Measurements from ENCODE around the gene CENPM. TPM values are rescaled to one million over a fixed set of nuclear protein-coding genes. Genes with fewer than 3 reads are reported as not detected.
A peak's percentile ranks its signal among the peaks of the same experiment; 100 is the strongest.

CENPM gene
- total RNA-seq, 1 experiment from 2014 or later, result 91.5 TPM

DNA sequence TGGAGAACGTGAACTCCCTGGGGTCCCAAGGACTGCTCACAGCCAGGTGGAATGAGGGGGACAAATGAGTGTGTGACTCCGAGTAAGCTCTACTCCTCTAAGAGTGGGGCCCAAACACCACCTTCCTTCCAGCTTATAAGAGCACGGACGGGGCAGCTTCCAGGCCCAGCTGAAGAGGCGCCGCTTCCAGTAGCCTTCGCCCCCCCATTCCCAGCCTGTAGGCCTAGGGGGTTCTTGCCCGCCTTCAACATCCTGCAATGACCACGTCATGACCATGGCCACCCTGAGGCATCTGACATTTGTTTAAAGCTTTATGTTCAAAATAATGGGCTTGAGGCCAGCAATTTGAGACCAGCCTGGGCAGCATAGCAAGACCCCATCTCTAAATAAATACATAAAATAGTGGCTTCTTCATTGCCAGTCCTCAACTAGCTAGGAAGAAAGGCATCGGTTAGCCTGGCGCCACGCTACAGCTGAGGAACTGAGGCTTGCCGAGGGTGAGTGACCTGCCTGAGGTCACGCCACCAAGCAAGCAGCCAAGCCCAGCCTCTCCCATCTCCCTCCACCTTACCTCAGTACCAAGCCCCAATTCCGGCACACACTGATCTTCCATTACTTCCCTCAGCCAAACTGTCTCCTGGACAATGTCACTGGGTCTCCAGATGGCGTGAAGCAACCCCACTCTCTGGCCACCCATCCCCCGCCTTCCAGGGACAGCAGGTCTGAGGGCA, 12.5 kb downstream of the CENPM start:
- peak; percentile 94 for DNase-seq (ENCODE audit: low spot score)
- in situ Hi-C loops (cut with HindIII; ENCODE audit: low sequenced_read_pairs), result no loop called here

DNA sequence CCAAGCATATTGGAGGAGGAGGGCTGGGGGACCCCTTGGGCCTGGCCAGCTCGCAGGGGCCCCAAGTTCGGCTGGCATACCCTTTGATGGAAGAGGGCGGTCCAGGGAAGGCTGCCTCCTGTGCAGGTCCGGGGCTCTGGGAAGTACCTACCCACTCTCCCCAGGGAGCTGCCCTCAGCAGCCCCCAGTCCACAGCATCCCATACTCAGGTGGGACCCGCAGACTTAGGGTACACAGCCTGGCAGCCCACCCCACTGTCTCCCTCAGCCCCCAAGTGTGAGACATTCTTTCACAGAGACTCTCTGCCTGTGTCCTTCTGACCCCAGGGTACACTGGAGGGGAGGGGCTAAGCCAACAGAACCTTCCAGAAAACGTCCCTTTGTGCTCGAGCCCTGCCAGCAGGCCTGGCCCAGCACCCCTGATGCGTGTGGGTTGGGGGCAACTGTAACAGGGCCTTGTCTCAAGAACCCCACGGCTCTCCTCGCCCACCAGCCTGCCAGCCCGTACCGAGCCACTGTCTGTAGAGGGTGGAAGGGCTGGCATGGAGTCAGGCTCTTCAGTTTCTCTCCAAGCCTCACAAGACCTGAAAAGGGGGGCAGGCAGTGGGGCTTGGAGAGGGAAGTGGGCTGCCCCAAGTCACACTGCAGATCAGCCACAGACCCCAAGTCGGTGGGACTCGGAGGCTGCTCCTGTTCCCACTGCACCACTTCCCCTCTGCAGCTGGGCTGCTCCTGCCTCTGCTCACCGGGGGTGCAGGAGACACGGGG, 13.4 kb downstream of the CENPM start:
- in situ Hi-C loops (cut with HindIII; ENCODE audit: low sequenced_read_pairs), result no loop called here
- no peak for DNase-seq (ENCODE audit: low spot score)

DNA sequence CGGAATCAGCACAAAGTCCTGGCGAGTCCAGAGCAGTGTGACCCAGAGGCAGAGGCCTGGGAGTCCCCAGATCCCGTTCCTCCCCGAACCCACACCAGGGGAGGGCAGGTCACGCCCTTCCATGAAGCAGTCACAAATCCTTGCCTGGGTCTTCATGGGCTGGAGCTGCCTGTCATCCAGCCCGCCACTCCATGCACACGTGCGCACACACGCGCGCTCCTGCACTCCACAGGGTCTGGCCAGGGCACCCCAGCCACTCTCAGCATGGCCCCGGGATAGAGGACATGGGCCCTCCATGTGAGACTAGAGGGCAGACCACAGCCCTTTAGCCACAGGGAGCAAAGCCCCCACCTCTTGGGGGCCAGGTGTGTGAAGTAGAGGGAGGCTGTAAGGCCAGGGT, 14.6 kb downstream of the CENPM start:
- no peak for DNase-seq (ENCODE audit: low spot score)
- in situ Hi-C loops (cut with HindIII; ENCODE audit: low sequenced_read_pairs), result no loop called here

DNA sequence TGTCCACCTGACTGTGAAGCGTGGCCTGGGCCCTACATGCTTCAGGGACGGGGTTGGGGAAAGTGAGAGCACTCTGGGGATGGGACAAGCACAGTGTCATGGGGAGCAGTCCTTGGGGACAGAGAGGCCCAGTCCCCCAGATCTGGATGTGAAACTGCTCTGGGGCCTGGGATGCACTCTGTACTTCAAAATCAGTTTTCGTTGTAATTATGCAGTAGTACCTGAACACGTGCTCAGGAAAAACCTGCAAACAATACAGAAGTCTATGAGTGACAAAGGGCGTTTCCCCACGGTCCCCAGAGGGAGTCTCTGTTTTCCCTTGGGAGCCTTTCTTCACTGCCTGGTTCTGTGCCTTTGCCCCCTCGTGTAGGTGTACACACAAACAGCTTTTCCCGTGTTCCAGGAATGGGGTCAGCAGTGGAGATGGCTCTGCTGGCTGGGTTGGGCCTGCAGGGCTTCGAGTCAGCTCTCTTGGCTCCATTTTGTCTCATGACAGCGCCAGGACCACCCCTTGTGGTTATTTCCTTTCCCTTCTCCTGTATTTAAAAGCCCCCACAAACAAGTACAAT, 15.2 kb downstream of the CENPM start:
- DNase-seq (ENCODE audit: low spot score), result no peak
- in situ Hi-C loops (cut with HindIII; ENCODE audit: low sequenced_read_pairs), result no loop called here

DNA sequence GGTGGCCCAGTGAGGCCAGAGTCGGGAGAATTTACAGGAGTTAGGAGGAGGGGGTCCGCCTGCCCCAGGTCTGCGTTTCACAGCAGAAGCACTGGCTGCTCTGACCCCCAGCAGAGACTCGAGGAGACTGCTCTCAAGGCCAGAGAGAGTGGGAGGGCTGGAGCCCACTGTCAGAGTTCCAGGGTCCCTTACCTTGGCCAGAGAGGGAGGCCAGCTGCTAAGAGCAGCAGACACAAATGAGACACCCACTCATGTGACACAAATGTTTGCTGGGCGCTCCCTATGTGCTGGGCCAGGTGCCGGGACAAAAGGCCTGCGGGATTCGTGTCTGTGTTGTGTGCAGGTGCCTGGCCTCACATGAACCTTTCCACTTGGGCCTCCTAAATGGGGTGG, 17.5 kb downstream of the CENPM start:
- DNase-seq (ENCODE audit: low spot score), result no peak
- in situ Hi-C loops (cut with HindIII; ENCODE audit: low sequenced_read_pairs), result no loop called here

DNA sequence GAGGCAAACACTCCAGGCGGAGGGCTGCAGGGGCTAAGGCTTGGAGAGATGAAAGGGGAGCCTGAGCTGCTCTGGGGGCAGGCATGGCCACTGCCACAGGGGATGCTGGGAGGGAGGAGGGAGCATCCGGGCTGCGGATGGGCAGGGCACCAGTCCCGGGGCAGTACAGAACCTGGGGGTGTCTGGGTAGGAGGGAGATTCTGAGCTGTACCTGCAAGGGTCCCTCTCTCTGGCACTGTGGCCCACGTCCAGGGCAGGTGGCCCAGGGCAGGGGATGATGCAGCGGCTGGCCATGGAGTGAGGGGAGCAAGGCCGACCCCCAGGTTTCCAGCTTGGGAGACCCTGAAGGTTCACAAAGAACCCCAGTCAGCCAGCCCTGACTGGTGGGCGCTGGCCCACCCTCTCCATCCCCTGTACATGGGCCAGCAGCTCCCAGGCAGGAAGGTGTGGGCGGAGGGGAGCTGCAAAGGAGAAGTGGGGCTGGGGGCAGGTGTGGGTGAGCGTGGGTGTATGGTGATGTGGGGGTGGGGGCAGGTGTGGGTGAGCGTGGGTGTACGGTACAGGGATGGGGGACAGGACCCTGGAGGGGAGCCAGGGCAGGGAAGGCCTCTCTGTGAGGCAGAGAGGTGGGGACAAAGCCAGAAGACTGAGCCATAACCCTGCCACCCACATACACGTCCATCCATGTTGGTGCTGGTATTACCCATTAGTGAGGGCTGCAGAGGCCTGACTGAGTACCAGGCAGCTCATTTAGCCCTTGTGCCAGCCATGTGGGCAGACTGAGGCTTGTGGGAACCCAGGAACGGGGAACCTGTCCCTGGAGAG, 18.1 kb downstream of the CENPM start:
- DNase-seq (ENCODE audit: low spot score), result no peak
- in situ Hi-C loops (cut with HindIII; ENCODE audit: low sequenced_read_pairs), result no loop called here

GRCh38 chr22:41927813-41928212, 19.1 kb downstream of the CENPM start:
- in situ Hi-C loops (cut with HindIII; ENCODE audit: low sequenced_read_pairs), result no loop called here
- no peak for DNase-seq (ENCODE audit: low spot score)

DNA sequence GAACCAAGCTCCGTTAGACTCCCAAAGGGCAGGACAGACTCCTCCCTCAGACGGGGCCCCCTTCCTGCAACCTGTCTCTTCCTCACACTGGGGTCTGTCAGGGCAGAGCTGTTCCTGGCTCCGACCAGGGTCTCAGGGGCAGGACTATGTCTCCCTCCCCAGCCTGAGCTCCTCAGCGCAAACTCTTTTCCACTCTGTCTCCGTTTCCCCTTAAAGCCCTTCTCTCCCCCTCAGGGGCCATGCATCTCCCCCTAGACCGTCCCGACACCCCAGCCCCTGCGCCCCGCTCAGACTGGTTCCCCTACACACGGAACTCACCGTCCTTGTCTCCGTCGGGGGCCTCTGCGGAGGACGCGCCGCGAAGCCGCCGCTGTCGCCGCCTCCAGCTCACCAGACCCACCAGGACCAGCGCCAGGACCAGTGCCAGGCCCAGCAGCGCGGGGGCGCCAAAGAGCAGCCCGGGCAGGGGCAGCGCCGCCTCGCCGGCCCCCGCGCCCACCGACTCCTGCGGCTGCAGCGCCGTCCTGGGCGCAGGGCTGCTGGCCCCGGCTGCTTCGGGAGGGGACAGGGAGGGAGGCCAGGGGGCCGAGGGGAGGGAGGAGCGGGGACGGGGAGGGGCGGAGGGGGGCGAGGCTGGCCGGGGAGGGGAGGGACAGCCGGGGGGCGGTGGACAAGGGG, 21.0 kb downstream of the CENPM start:
- DNase-seq (ENCODE audit: low spot score), result no peak
- in situ Hi-C loops (cut with HindIII; ENCODE audit: low sequenced_read_pairs), result no loop called here

DNA sequence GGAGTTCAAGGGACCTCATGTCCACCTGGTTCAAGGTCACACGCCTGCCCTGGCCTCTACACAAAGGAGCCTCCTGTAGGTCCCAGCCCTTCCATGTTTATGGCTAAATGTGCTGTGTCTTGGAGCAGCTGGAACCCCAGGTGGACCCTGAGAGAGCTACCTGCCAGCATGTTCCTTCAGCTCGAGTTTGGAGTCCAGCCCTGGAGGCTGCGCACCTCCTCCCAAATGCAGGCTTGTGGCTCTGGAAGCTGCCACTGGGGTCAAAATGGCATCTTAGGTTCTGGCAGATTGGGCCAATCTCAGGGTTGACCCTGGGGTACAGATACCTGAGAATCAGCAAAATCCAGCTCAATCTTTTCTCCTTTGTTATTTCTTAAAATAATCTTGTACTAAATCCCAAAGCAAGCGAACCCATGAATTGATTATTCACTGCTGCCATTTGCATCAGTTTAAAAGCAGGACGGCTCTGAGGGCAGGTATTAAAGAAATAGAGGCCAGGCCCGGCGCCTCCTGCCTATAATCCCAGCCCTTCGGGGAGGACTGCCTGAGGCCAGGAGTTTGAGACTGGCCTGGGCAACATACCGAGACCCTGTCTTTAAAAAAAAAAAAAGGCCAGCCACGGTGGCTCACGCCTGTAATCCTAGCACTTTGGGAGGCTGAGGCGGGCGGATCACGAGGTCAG, 23.2 kb downstream of the CENPM start:
- in situ Hi-C loops (cut with HindIII; ENCODE audit: low sequenced_read_pairs), result no loop called here
- no peak for DNase-seq (ENCODE audit: low spot score)

DNA sequence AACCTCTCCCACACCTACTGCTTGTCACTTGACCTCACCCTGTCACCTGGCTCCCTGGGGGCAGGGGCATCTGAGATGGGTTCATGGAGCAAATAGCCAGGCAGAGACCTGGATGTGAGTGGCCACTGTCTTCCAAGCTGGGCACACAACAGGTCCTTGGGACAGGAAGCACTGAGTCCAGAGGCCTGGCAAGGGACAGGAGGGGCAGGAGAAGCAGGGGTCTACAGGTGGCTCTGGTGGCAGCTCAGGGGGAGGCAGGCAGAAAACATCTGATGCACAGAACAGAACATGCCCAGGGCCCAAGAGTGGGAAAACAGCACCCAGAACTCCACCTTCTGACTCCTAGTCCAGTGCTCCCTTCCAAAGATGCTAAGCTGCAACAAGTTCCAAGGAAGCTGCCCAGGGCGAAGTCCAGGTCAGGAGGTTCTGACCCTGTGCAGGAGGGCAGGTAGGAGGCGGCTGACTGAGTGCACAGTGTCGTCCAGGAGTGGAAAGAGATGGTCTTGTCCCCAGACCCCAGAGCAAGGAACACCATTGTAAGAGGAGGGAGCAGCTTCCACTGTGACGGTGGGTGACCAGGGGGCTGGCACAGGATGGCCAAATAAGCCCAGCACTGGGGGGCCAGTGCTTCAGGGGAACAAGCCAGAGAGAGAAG, 23.9 kb downstream of the CENPM start:
- no peak for DNase-seq (ENCODE audit: low spot score)
- in situ Hi-C loops (cut with HindIII; ENCODE audit: low sequenced_read_pairs), result no loop called here

- no peak for DNase-seq (ENCODE audit: low spot score)
- in situ Hi-C loops (cut with HindIII; ENCODE audit: low sequenced_read_pairs), result no loop called here
These were observed 24.6 kb downstream of the CENPM start for GRCh38 chr22:41922328-41922727.

DNA sequence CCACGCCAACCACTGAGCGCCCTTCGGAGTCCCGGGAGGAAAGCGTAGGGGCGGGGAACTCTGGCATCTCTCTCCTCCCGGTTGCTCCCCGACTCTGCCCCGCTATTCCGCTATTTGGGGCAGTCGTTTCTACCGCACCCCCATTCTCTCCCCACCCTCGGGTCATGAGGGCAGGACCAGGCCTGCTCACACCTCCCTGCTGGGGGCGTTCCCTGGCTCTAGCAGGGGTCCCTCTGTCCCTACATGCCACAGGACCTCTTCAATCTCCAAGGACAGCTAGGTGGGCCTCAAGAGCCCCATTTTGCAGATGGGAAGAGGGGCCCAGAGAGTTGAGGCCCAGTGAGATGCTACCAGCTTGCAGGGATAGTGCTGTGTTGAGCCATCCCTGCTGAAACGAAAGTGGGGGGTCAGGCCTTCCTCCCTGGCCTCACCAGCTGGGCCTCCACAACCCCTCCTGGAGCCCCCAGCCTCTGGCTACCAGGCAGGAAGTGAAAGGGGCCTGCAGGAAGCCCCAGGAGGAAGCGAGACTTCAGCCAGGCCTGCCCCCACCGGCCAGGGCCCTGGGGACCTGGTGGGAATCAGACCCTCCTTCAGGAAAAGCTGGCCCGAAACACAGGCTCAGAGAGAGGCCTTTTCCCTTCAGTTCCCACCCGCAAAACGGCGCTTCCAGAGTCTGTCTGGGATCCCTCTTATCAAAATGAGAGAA, 26.5 kb downstream of the CENPM start:
- DNase-seq (ENCODE audit: low spot score), result no peak
- in situ Hi-C loops (cut with HindIII; ENCODE audit: low sequenced_read_pairs), result no loop called here

DNA sequence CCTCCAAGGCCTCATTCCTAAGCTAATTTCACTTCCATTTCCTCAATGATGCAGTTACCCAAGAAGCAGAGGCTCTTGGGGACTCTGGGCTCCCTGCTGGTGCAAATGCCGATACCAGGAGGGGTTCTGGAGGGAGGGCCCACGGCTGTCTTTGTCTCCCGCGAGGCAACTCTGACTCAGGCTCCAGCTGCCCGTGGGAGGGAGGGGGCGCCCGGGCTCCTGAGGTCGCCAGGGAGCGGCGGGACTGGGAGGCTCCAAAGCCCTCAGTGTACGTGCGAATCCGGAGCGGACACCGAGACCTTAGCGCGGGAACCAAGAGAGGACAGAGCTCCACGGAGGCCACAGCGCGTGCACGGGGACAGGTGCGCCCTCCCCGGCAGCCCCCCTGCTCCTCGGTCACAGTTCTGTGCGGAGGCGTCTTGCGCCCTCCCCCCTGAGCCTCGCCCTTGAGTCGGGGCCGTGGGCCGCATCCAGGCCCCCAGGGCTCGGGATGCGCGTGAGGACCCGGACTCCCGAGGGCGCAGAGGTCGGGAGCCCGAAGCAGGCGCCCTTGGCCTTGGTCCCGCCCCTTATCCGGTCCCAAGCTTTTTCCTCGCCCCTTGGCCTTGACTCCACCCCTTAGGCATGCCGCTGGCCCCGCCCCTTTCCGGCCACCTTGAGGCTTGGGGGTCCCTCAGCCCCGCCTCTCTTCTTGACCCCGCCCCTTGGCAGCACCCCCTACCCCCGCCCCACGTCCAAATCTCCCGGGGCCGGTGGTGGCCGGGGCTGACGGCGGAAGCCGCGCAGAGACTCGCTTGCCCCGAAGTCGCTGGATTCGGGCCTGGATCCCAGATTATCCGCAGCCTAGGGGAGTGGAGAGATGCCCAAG, 27.4 kb downstream of the CENPM start:
- peak; percentile 68 for DNase-seq (ENCODE audit: low spot score)

DNA sequence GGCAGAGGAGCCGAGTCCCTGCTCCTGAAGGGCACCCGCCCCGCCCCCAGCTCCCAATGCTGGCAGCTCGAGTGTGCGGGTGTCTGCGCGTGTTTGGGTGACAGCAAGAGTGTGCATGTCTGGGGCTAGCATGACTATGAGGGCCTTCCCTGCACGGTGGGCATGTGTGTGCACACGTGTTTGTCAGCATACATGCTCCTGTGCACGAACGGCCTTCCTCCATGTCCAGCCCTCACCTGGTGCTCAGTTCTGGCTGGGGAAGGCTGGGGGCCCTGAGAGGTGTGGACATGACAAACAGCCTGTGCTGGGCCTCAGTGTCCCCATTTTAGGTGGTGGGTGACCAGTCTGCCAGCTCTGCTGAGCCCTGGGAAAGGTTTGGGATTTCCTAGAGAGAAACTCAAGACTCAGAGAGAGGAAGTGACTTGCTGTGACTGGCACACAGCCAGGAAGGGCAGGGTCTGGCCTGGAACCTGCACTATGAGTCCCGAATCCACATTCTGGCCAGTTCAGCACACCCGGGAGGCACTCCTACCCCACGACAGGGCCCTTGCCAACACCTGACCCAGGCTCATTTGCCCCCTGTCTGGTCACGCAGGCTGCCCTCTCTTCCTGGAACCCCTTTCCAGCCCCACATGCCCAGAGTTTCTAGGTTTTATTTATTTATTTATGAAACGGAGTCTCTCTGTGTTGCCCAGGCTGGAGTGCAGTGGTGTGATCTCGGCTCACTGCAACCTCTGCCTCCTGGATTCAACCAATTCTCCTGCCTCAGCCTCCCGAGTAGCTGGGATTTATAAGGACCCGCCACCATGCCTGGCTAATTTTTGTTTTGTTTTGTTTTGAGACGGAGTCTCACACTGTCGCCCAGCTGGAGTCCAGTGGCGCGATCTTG, 28.8 kb downstream of the CENPM start:
- DNase-seq (ENCODE audit: low spot score), result no peak
- in situ Hi-C loops (cut with HindIII; ENCODE audit: low sequenced_read_pairs), result no loop called here

More for the DNA sequence above, 27.4 kb downstream of the CENPM start:
- in situ Hi-C loops (cut with HindIII; ENCODE audit: low sequenced_read_pairs), result no loop called here

DNA sequence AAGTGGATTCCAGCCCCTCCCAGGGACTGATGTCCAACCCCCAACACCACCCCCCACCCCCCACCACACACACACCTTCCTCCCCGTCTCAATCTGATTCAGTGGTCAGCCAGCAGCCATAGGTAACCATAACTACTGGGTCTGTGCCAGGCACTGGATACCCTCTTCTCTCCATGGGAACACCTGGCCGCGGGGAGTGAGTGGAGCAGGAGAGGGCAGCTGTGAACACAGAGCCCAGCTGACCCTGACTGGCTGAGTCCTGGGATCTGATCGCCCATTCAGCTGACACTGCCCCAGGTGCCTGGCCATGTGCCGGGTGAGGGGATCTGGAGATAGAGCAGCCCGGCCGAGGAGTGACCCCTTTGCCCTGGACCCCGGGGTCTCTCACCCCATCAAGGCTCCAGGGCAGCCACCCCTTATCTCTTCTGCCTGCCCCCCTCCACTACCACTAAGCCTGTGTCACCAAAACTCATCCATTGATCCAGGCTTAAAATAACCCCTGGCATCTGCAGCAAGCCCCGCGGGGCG, 29.5 kb downstream of the CENPM start:
- DNase-seq (ENCODE audit: low spot score), result no peak
- in situ Hi-C loops (cut with HindIII; ENCODE audit: low sequenced_read_pairs), result no loop called here

Data from G401 (cell line).